Progenitor cell of endocrine pancreas (in vitro differentiated cells): ENCODE measurements around the gene MLNR. TPM values are rescaled to one million over a fixed set of nuclear protein-coding genes. Genes with fewer than 3 reads are reported as not detected.

Experiments used
- DNase-seq: peaks from one replicate; pipeline ENCODE4 v3.0.0; 2021; ENCODE audit warnings: low spot score; ENCODE audit not compliant: unreplicated experiment
- H3K27ac Mint-ChIP-seq: 2 replicates; pipeline ENCODE4 v1.8.0; 2021; ENCODE audit warnings: mild to moderate bottlenecking, moderate library complexity, mixed read lengths
- H3K27me3 Mint-ChIP-seq: 2 replicates; pipeline ENCODE4 v1.8.0; 2021; ENCODE audit warnings: mixed read lengths
- H3K36me3 Mint-ChIP-seq: 2 replicates; pipeline ENCODE4 v1.8.0; 2022; ENCODE audit warnings: mixed read lengths; ENCODE audit not compliant: insufficient read depth
- H3K4me1 Mint-ChIP-seq: 2 replicates; pipeline ENCODE4 v1.8.0; 2021; ENCODE audit warnings: low read depth, mixed read lengths
- H3K4me3 Mint-ChIP-seq: 2 replicates; pipeline ENCODE4 v1.8.0; 2021; ENCODE audit warnings: low read depth, mild to moderate bottlenecking, moderate library complexity, mixed read lengths
- H3K9me3 Mint-ChIP-seq: 2 replicates; pipeline ENCODE4 v1.8.0; 2021; ENCODE audit warnings: low read depth, mixed read lengths
- CTCF ChIP-seq: fragments of 200-600 bp; sonication (generic); IDR thresholded peaks from one replicate; pipeline ENCODE4 v1.5.0; 2021; ENCODE audit warnings: antibody characterized with exemption, mild to moderate bottlenecking; ENCODE audit not compliant: unreplicated experiment
- total RNA-seq: library from RNA; stranded (reverse); gene quantifications from 2 replicates; pipeline ENCODE4 v1.2.1, GENCODE V29; 2021

The MLNR gene
- total RNA-seq, 1 donor from 2014 or later = 0.31 TPM

- peaks cover 1% of the 10 kb centered on the region for H3K4me1 Mint-ChIP-seq
- H3K4me3 Mint-ChIP-seq = no peak overlapping the region
- TF ChIP-seq CTCF = no peak
- no peak for DNase-seq
- no peak overlapping the region for H3K27ac Mint-ChIP-seq
- peaks cover 5% of the 10 kb centered on the region for H3K36me3 Mint-ChIP-seq
- H3K27me3 Mint-ChIP-seq = peaks cover 40% of the 10 kb centered on the region
- H3K9me3 Mint-ChIP-seq = no peaks in the 10 kb centered on the region
Measured at GRCh38 chr13:49225223-49226042, 5.3 kb downstream of the MLNR start.

GRCh38 chr13:49226613-49227012 lies 6.5 kb downstream of the MLNR start:
- Mint-ChIP-seq H3K4me3 (no peak overlapping the region), H3K27me3 (peaks cover 32% of the 10 kb centered on the region), H3K9me3 (no peaks in the 10 kb centered on the region), H3K4me1 (peaks cover 1% of the 10 kb centered on the region), H3K27ac (no peak overlapping the region), H3K36me3 (peaks cover 3% of the 10 kb centered on the region)
- DNase-seq = no peak
- no peak for TF ChIP-seq CTCF

GRCh38 chr13:49234741-49235140 lies 14.6 kb downstream of the MLNR start:
- peaks cover 4% of the 10 kb centered on the region for H3K9me3 Mint-ChIP-seq
- no peaks in the 10 kb centered on the region for H3K36me3 Mint-ChIP-seq
- no peak overlapping the region for H3K27ac Mint-ChIP-seq
- H3K4me1 Mint-ChIP-seq = peaks cover 3% of the 10 kb centered on the region
- TF ChIP-seq CTCF = no peak
- H3K4me3 Mint-ChIP-seq = no peak overlapping the region
- DNase-seq = no peak
- no peaks in the 10 kb centered on the region for H3K27me3 Mint-ChIP-seq

GRCh38 chr13:49235856-49236431 lies 15.8 kb downstream of the MLNR start:
- H3K9me3 Mint-ChIP-seq = peaks cover 4% of the 10 kb centered on the region
- no peak overlapping the region for H3K4me3 Mint-ChIP-seq
- H3K4me1 Mint-ChIP-seq = peaks cover 3% of the 10 kb centered on the region
- no peak for DNase-seq
- H3K27me3 Mint-ChIP-seq = no peaks in the 10 kb centered on the region
- H3K36me3 Mint-ChIP-seq = no peaks in the 10 kb centered on the region
- TF ChIP-seq CTCF = no peak
- no peak overlapping the region for H3K27ac Mint-ChIP-seq

- H3K4me3 Mint-ChIP-seq = no peak overlapping the region
- no peaks in the 10 kb centered on the region for H3K27me3 Mint-ChIP-seq
Measured at GRCh38 chr13:49238621-49239020, 18.5 kb downstream of the MLNR start.

More at GRCh38 chr13:49238621-49239020, 18.5 kb downstream of the MLNR start:
- TF ChIP-seq CTCF = no peak
- no peak for DNase-seq
- peaks cover 4% of the 10 kb centered on the region for H3K9me3 Mint-ChIP-seq
- H3K27ac Mint-ChIP-seq = no peak overlapping the region
- H3K4me1 Mint-ChIP-seq = peaks cover 4% of the 10 kb centered on the region
- H3K36me3 Mint-ChIP-seq = no peaks in the 10 kb centered on the region
